Loucy (cell line): ENCODE measurements around the gene SMYD2.

Experiments
- EZH2phosphoT487 ChIP-seq: fragments of 200-600 bp; IDR thresholded peaks from 2 replicates; pipeline ENCODE4 v1.6.1; 2018; ENCODE audit warnings: antibody characterized with exemption, mild to moderate bottlenecking, moderate library complexity, borderline replicate concordance
- TF ChIP-seq, protein P1 (sequence below): fragments of 200-600 bp; sonication (generic); conservative IDR thresholded peaks from 2 replicates; pipeline ENCODE4 v1.5.1; 2014; ENCODE audit warnings: mild to moderate bottlenecking, antibody characterized with exemption, low read length

DNA sequence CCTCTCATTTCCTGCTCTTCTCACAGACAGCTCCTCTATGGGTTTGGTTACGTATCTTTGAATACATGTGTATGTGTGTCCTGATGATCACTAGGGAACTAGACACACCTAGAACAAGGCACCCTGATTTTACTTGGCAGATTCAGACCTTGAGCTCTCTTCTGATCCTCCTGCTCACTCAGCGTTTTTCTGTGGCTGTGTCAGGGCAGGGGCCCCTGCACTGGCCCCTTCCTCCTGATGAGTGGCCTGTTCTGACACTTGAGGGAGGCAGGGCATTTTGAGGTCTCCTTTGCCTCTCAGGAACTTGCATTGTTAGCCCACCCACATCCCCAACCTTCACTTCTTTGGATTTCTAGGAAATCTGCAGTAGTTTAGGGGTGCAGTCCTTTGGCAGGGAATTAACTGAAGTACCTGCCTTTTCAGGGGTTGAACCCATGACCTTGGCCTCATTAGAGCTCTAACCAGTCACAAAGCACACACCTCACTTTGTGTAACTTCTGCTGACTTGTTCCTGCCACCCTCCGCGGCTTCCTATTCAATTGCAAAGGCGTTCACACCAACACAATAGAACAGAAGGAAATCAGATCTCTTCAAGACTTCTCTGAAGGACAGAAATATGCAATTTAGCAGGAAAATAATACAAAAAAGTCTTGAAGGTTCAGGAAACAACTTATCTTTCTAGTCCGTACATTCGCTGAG lies 8.8 kb downstream of the SMYD2 start:
- TF ChIP-seq EZH2phosphoT487: no peak
- TF ChIP-seq, protein P1, sequence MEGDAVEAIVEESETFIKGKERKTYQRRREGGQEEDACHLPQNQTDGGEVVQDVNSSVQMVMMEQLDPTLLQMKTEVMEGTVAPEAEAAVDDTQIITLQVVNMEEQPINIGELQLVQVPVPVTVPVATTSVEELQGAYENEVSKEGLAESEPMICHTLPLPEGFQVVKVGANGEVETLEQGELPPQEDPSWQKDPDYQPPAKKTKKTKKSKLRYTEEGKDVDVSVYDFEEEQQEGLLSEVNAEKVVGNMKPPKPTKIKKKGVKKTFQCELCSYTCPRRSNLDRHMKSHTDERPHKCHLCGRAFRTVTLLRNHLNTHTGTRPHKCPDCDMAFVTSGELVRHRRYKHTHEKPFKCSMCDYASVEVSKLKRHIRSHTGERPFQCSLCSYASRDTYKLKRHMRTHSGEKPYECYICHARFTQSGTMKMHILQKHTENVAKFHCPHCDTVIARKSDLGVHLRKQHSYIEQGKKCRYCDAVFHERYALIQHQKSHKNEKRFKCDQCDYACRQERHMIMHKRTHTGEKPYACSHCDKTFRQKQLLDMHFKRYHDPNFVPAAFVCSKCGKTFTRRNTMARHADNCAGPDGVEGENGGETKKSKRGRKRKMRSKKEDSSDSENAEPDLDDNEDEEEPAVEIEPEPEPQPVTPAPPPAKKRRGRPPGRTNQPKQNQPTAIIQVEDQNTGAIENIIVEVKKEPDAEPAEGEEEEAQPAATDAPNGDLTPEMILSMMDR: no peak
